Neural cell (in vitro differentiated cells): ENCODE measurements around the gene EPHX1. TPM values are rescaled to one million over a fixed set of nuclear protein-coding genes. Genes with fewer than 3 reads are reported as not detected.

Experiments used
- H2AFZ ChIP-seq: fragments of 200-600, 300-800 bp; sonication (generic), shearing (Covaris generic); 2 replicates; pipeline ENCODE4 v1.6.0; 2014; ENCODE audit warnings: low read depth, mild to moderate bottlenecking, antibody characterized with exemption, low read length, moderate library complexity
- H3F3A ChIP-seq: fragments of 200-600 bp; shearing (Covaris generic); 2 replicates; pipeline ENCODE4 v1.6.1; 2016; ENCODE audit warnings: mild to moderate bottlenecking, moderate library complexity, mixed read lengths, antibody characterized with exemption, low read length; ENCODE audit not compliant: insufficient read depth, poor library complexity, severe bottlenecking
- H3K27ac ChIP-seq: fragments of 200-600, 300-800 bp; sonication (generic), shearing (Covaris generic); 2 replicates; pipeline ENCODE4 v1.5.1; 2014; ENCODE audit warnings: mild to moderate bottlenecking, low read length, moderate library complexity
- H3K27me3 ChIP-seq: fragments of 300-800, 200-600 bp; sonication (generic), shearing (Covaris generic); 2 replicates; pipeline ENCODE4 v1.6.0; 2014; ENCODE audit warnings: mild to moderate bottlenecking, low read depth, low read length, moderate library complexity; ENCODE audit not compliant: insufficient read depth
- H3K36me3 ChIP-seq: fragments of 300-800, 200-600 bp; sonication (generic), shearing (Covaris generic); 2 replicates; pipeline ENCODE4 v1.5.1; 2014; ENCODE audit warnings: mild to moderate bottlenecking, antibody characterized with exemption, low read length, moderate library complexity; ENCODE audit not compliant: insufficient read depth
- H3K4me2 ChIP-seq: fragments of 300-800, 200-600 bp; sonication (generic), shearing (Covaris generic); 2 replicates; pipeline ENCODE4 v1.6.0; 2014; ENCODE audit warnings: mild to moderate bottlenecking, low read length
- H3K4me3 ChIP-seq: fragments of 300-800, 200-600 bp; sonication (generic), shearing (Covaris generic); 2 replicates; pipeline ENCODE4 v1.5.1; 2014; ENCODE audit warnings: mild to moderate bottlenecking, low read length, moderate library complexity
- H3K79me2 ChIP-seq: fragments of 200-600 bp; shearing (Covaris generic); replicated peaks from 2 replicates; pipeline ENCODE4 v1.6.0; 2014; ENCODE audit warnings: mild to moderate bottlenecking, low read length, moderate library complexity; ENCODE audit not compliant: insufficient read depth
- H3K9ac ChIP-seq: fragments of 300-800, 200-600 bp; sonication (generic), shearing (Covaris generic); 2 replicates; pipeline ENCODE4 v1.6.1; 2016; ENCODE audit warnings: mild to moderate bottlenecking, low read length, mixed read lengths
- H3K9me2 ChIP-seq: fragments of 200-600 bp; shearing (Covaris generic); 2 replicates; pipeline ENCODE4 v1.6.1; 2016; ENCODE audit warnings: mild to moderate bottlenecking, low read length, mixed read lengths; ENCODE audit not compliant: insufficient read depth
- H3K9me3 ChIP-seq: fragments of 200-600, 300-800 bp; sonication (generic), shearing (Covaris generic); 2 replicates; pipeline ENCODE4 v1.6.1; 2016; ENCODE audit warnings: mild to moderate bottlenecking, mixed run types, low read length, moderate library complexity, mixed read lengths
- H4K20me1 ChIP-seq: fragments of 200-600 bp; shearing (Covaris generic); 2 replicates; pipeline ENCODE4 v1.6.1; 2016; ENCODE audit warnings: mild to moderate bottlenecking, mixed run types; ENCODE audit not compliant: insufficient read depth
- EP300 ChIP-seq: fragments of 450-650 bp; conservative IDR thresholded peaks from 2 replicates; pipeline ENCODE4 v1.6.1; 2014; ENCODE audit warnings: antibody characterized with exemption, mild to moderate bottlenecking, moderate library complexity; ENCODE audit not compliant: poor library complexity, severe bottlenecking
- EZH2 ChIP-seq: fragments of 200-600, 300-800 bp; shearing (Covaris generic), sonication (generic); IDR thresholded peaks from 2 replicates; pipeline ENCODE4 v1.6.1; 2014; ENCODE audit warnings: antibody characterized with exemption, low read length, borderline replicate concordance, mild to moderate bottlenecking; ENCODE audit not compliant: insufficient read depth, poor library complexity, severe bottlenecking
- MXI1 ChIP-seq: fragments of 450-650 bp; conservative IDR thresholded peaks from 2 replicates; pipeline ENCODE4 v1.6.1; 2014; ENCODE audit warnings: antibody characterized with exemption, mild to moderate bottlenecking; ENCODE audit not compliant: poor library complexity, severe bottlenecking
- RAD21 ChIP-seq: fragments of 450-650 bp; conservative IDR thresholded peaks from 2 replicates; pipeline ENCODE4 v1.6.1; 2014; ENCODE audit warnings: antibody characterized with exemption, mild to moderate bottlenecking, moderate library complexity
- SMC3 ChIP-seq: fragments of 450-650 bp; conservative IDR thresholded peaks from 2 replicates; pipeline ENCODE4 v1.6.1; 2014; ENCODE audit warnings: antibody characterized with exemption, mild to moderate bottlenecking, moderate library complexity; ENCODE audit not compliant: poor library complexity
- TAF1 ChIP-seq: IDR thresholded peaks from 2 replicates; pipeline ENCODE4 v1.6.1; 2012; ENCODE audit warnings: low read depth
- polyA plus RNA-seq: library from polyadenylated mRNA; depleted of rRNA; stranded (reverse); fragments of >200 nt; gene quantifications from 2 replicates; pipeline ENCODE4 v1.2.3, GENCODE V29; 2014
- TF ChIP-seq, protein P1 (sequence below): IDR thresholded peaks from 2 replicates; pipeline ENCODE4 v1.6.1; 2012; ENCODE audit warnings: borderline replicate concordance
- TF ChIP-seq, protein P2 (sequence below): fragments of 450-650 bp; IDR thresholded peaks from 2 replicates; pipeline ENCODE4 v1.5.1; 2014; ENCODE audit warnings: antibody characterized with exemption, mild to moderate bottlenecking, moderate library complexity; ENCODE audit not compliant: poor library complexity, severe bottlenecking

The EPHX1 gene
- polyA plus RNA-seq, 1 donor from 2014 or later, result 8.7 TPM

DNA sequence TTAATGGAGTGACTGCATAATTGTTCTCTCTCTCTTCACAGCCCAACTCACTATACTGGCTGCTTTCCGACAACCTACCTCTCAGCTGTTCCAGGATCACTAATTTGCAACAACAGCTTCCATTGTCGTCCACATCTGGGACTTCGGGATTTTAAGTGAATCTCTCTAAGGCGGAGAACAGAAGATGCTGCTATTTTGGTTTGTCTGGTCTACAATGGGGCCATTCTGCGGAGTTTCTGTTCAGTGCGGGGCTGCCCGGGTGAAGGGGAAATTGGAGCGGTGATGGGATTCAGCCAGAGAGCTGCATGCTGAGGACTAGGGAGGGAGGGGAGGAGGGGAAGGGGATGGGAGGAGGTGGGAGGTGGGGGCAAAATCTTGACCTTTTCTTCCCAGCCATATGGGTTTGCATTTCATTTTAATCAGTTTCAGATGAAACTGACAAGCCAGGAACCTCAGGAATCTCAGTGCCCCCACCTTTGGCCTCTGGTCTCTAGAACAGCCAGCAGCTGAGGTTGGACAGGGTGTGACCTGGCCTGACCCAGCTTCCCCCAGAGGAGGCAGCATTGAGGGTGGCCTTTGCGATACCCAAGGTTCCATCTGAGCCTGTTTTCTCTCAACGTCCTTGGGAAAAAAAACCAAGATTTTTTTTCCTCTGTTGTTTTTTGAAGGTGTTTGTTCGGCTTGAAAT is 39.2 kb upstream of the EPHX1 start:
- TF ChIP-seq MXI1, result no peak
- no peak for TF ChIP-seq EZH2
- no peak for TF ChIP-seq RAD21
- TF ChIP-seq, protein P1, sequence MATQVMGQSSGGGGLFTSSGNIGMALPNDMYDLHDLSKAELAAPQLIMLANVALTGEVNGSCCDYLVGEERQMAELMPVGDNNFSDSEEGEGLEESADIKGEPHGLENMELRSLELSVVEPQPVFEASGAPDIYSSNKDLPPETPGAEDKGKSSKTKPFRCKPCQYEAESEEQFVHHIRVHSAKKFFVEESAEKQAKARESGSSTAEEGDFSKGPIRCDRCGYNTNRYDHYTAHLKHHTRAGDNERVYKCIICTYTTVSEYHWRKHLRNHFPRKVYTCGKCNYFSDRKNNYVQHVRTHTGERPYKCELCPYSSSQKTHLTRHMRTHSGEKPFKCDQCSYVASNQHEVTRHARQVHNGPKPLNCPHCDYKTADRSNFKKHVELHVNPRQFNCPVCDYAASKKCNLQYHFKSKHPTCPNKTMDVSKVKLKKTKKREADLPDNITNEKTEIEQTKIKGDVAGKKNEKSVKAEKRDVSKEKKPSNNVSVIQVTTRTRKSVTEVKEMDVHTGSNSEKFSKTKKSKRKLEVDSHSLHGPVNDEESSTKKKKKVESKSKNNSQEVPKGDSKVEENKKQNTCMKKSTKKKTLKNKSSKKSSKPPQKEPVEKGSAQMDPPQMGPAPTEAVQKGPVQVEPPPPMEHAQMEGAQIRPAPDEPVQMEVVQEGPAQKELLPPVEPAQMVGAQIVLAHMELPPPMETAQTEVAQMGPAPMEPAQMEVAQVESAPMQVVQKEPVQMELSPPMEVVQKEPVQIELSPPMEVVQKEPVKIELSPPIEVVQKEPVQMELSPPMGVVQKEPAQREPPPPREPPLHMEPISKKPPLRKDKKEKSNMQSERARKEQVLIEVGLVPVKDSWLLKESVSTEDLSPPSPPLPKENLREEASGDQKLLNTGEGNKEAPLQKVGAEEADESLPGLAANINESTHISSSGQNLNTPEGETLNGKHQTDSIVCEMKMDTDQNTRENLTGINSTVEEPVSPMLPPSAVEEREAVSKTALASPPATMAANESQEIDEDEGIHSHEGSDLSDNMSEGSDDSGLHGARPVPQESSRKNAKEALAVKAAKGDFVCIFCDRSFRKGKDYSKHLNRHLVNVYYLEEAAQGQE, result no peak
- TF ChIP-seq EP300, result no peak
- TF ChIP-seq SMC3, result no peak
- no peak for TF ChIP-seq TAF1
- TF ChIP-seq, protein P2, sequence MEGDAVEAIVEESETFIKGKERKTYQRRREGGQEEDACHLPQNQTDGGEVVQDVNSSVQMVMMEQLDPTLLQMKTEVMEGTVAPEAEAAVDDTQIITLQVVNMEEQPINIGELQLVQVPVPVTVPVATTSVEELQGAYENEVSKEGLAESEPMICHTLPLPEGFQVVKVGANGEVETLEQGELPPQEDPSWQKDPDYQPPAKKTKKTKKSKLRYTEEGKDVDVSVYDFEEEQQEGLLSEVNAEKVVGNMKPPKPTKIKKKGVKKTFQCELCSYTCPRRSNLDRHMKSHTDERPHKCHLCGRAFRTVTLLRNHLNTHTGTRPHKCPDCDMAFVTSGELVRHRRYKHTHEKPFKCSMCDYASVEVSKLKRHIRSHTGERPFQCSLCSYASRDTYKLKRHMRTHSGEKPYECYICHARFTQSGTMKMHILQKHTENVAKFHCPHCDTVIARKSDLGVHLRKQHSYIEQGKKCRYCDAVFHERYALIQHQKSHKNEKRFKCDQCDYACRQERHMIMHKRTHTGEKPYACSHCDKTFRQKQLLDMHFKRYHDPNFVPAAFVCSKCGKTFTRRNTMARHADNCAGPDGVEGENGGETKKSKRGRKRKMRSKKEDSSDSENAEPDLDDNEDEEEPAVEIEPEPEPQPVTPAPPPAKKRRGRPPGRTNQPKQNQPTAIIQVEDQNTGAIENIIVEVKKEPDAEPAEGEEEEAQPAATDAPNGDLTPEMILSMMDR, result no peak
- Histone ChIP-seq H3K36me3 (no peaks in the 10 kb centered on the region), H2AFZ (no peak overlapping the region), H4K20me1 (no peaks in the 10 kb centered on the region), H3K27ac (no peak overlapping the region), H3K4me3 (no peak overlapping the region), H3K27me3 (no peaks in the 10 kb centered on the region), H3K9me2 (no peaks in the 10 kb centered on the region), H3K9me3 (no peaks in the 10 kb centered on the region), H3F3A (no peaks in the 10 kb centered on the region), H3K4me2 (no peak overlapping the region), H3K79me2 (no peaks in the 10 kb centered on the region), H3K9ac (no peak overlapping the region)

DNA sequence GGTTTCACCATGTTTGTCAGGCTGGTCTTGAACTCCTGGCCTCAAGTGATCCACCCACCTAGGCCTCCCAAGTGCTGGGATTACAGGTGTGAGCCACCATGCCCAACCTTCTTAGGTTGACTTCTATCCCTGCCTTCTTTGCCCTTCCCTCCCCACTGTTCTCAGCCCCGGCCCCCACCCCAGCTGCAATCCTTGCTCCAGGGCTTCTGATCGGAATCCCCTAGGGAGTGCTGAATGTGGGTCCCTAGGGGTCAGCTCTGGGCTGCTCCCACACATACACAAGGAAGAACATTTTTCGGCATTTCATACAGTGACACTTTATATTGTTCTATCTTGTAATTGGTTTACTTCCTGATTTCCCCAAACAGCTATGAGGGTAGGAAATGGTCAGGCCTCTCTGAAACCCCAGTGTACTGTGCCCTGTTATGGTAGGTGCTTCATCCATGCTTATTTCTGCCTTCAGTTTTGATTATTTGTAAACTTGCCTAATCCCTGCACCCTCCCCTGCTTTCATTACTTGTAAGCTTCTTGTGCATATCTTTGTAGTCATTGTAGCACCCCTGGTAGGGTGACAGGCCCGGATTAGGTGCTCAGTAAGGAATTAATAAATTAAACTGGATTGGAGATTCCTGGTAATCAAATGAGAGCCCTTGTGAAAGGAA is 38.1 kb upstream of the EPHX1 start:
- H4K20me1 ChIP-seq, result no peaks in the 10 kb centered on the region
- no peaks in the 10 kb centered on the region for H3K9me2 ChIP-seq
- H3K27ac ChIP-seq, result no peak overlapping the region
- H2AFZ ChIP-seq, result no peak overlapping the region
- no peaks in the 10 kb centered on the region for H3K27me3 ChIP-seq
- no peak overlapping the region for H3K9ac ChIP-seq
- no peak overlapping the region for H3K4me3 ChIP-seq
- H3K79me2 ChIP-seq, result no peaks in the 10 kb centered on the region
- H3K9me3 ChIP-seq, result no peaks in the 10 kb centered on the region
- H3K36me3 ChIP-seq, result no peaks in the 10 kb centered on the region
- no peak for TF ChIP-seq EP300
- no peak for TF ChIP-seq EZH2
- H3K4me2 ChIP-seq, result no peak overlapping the region
- H3F3A ChIP-seq, result no peaks in the 10 kb centered on the region
